GM23248 (cell line): ENCODE data around the gene SET. TPM values are rescaled to one million over a fixed set of nuclear protein-coding genes. Genes with fewer than 3 reads are reported as not detected.

ENCODE experiments used
- DNase-seq: peaks from one replicate; pipeline ENCODE4 v3.0.0-alpha.2; 2015
- H2AFZ ChIP-seq: fragments of 200-600 bp; sonication (generic); 2 replicates; pipeline ENCODE4 v1.6.1; 2016; ENCODE audit warnings: antibody characterized with exemption
- H3F3A ChIP-seq: fragments of 200-600 bp; sonication (generic); 2 replicates; pipeline ENCODE4 v1.6.1; 2016; ENCODE audit warnings: mild to moderate bottlenecking, antibody characterized with exemption, mixed run types; ENCODE audit not compliant: insufficient read depth
- H3K27ac ChIP-seq: fragments of 200-600 bp; sonication (generic); 2 replicates; pipeline ENCODE4 v1.5.1; 2016; ENCODE audit warnings: mild to moderate bottlenecking
- H3K27me3 ChIP-seq: fragments of 200-600 bp; sonication (generic); replicated peaks from 2 replicates; pipeline ENCODE4 v1.6.1; 2016; ENCODE audit warnings: mild to moderate bottlenecking; ENCODE audit not compliant: insufficient read depth
- H3K36me3 ChIP-seq: fragments of 200-600 bp; sonication (generic); 2 replicates; pipeline ENCODE4 v1.6.1; 2016; ENCODE audit warnings: low read depth, mild to moderate bottlenecking
- H3K4me1 ChIP-seq: fragments of 200-600 bp; sonication (generic); 2 replicates; pipeline ENCODE4 v1.6.1; 2016; ENCODE audit warnings: mild to moderate bottlenecking; ENCODE audit not compliant: insufficient read depth
- H3K4me2 ChIP-seq: fragments of 200-600 bp; sonication (generic); one replicate; pipeline ENCODE4 v1.6.1; 2016; ENCODE audit warnings: mild to moderate bottlenecking; ENCODE audit not compliant: unreplicated experiment
- H3K4me3 ChIP-seq: fragments of 200-600 bp; sonication (generic); 2 replicates; pipeline ENCODE4 v1.5.1; 2016; ENCODE audit warnings: mild to moderate bottlenecking
- H3K79me2 ChIP-seq: fragments of 200-600 bp; sonication (generic); 2 replicates; pipeline ENCODE4 v1.6.1; 2016; ENCODE audit warnings: mild to moderate bottlenecking; ENCODE audit not compliant: insufficient read depth
- H3K9ac ChIP-seq: fragments of 200-600 bp; sonication (generic); 2 replicates; pipeline ENCODE4 v1.6.1; 2016; ENCODE audit warnings: mild to moderate bottlenecking
- H3K9me2 ChIP-seq: fragments of 200-600 bp; sonication (generic); 2 replicates; pipeline ENCODE4 v1.6.1; 2016; ENCODE audit warnings: mixed run types, mild to moderate bottlenecking, moderate library complexity; ENCODE audit not compliant: insufficient read depth
- H3K9me3 ChIP-seq: fragments of 200-600 bp; sonication (generic); one replicate; pipeline ENCODE4 v1.6.1; 2017; ENCODE audit warnings: low read depth
- H4K20me1 ChIP-seq: fragments of 200-600 bp; sonication (generic); 2 replicates; pipeline ENCODE4 v1.6.0; 2016; ENCODE audit not compliant: insufficient read depth
- EZH2 ChIP-seq: fragments of 200-600 bp; sonication (generic); IDR thresholded peaks from 2 replicates; pipeline ENCODE4 v1.6.1; 2018; ENCODE audit warnings: antibody characterized with exemption, mild to moderate bottlenecking; ENCODE audit not compliant: insufficient read depth, poor library complexity, severe bottlenecking
- EZH2phosphoT487 ChIP-seq: fragments of 200-600 bp; sonication (generic); IDR thresholded peaks from 2 replicates; pipeline ENCODE4 v1.6.1; 2018; ENCODE audit warnings: antibody characterized with exemption, moderate library complexity, mild to moderate bottlenecking, low read depth; ENCODE audit not compliant: insufficient read depth
- WGBS, 2 experiments: methylation state at CpG; one replicate each; pipeline ENCODE4 v1.1.6; 2015 to 2017; ENCODE audit warnings: low lambda C conversion rate in 2 of 2, low coverage in 1 of 2; ENCODE audit errors: missing lambda C conversion rate in 2 of 2; 5-methylcytosine and 5-hydroxymethylcytosine counted together
- in situ Hi-C: fragments of 300-500 bp; cut with MboI; formaldehyde crosslinking; loops from 2 replicates; pipeline ENCODE4 v1.15.0; 2020
- polyA plus RNA-seq: library from polyadenylated mRNA; unstranded; fragments of >200 nt; fragmentation: Nextera tagmentation; extraction: Ambion mirVana; gene quantifications from 2 replicates; pipeline ENCODE4 v1.2.1, GENCODE V29; 2016
- total RNA-seq: library from RNA; depleted of rRNA; stranded (reverse); fragments of >200 nt; shearing (Covaris generic); gene quantifications from 2 replicates; pipeline ENCODE4 v1.2.3, GENCODE V29; 2014

Gene SET
- total and polyA plus RNA-seq, 2 experiments from 2014 or later, result 175 to 283 TPM

- H4K20me1 ChIP-seq, result no peaks in the 10 kb centered on the region
- H3K9me3 ChIP-seq, result no peaks in the 10 kb centered on the region
- no peaks in the 10 kb centered on the region for H3K27me3 ChIP-seq
- H3K9ac ChIP-seq, result no peak overlapping the region
- no peak overlapping the region for H3K4me2 ChIP-seq
- no peak overlapping the region for H2AFZ ChIP-seq
- no peak overlapping the region for H3K27ac ChIP-seq
- no peaks in the 10 kb centered on the region for H3K36me3 ChIP-seq
- TF ChIP-seq EZH2phosphoT487, result no peak
- no peak for TF ChIP-seq EZH2
- H3K79me2 ChIP-seq, result no peaks in the 10 kb centered on the region
- DNase-seq, result no peak
- H3K4me3 ChIP-seq, result no peak overlapping the region
- in situ Hi-C loops, result no loop called here
- H3K9me2 ChIP-seq, result no peaks in the 10 kb centered on the region
- WGBS, 2 experiments, result 88 to 93% methylated on average over 5 of the region's 5 CpGs
- H3F3A ChIP-seq, result 0 out of 2 replicates have a peak, but pooled peaks cover 5% of the 10 kb centered on the region
- no peaks in the 10 kb centered on the region for H3K4me1 ChIP-seq
Measured at GRCh38 chr9:128727640-128728248, 38.7 kb downstream of the SET start.

- H3F3A ChIP-seq, result 0 out of 2 replicates have a peak, but pooled peaks cover 5% of the 10 kb centered on the region
- H3K9me3 ChIP-seq, result no peaks in the 10 kb centered on the region
- no peak overlapping the region for H3K4me2 ChIP-seq
- no peaks in the 10 kb centered on the region for H3K4me1 ChIP-seq
- H4K20me1 ChIP-seq, result no peaks in the 10 kb centered on the region
- 50 to 52% methylated on average over 6 of the region's 7 CpGs for WGBS, 2 experiments
- no peak overlapping the region for H3K27ac ChIP-seq
- no peaks in the 10 kb centered on the region for H3K9me2 ChIP-seq
- no peak overlapping the region for H2AFZ ChIP-seq
- H3K9ac ChIP-seq, result no peak overlapping the region
- no peak overlapping the region for H3K4me3 ChIP-seq
- no peaks in the 10 kb centered on the region for H3K27me3 ChIP-seq
- DNase-seq, result no peak
- no peaks in the 10 kb centered on the region for H3K36me3 ChIP-seq
- in situ Hi-C loops, result no loop called here
- TF ChIP-seq EZH2, result no peak
- no peak for TF ChIP-seq EZH2phosphoT487
- H3K79me2 ChIP-seq, result no peaks in the 10 kb centered on the region
Measured at GRCh38 chr9:128728298-128728697, 39.3 kb downstream of the SET start.

DNA sequence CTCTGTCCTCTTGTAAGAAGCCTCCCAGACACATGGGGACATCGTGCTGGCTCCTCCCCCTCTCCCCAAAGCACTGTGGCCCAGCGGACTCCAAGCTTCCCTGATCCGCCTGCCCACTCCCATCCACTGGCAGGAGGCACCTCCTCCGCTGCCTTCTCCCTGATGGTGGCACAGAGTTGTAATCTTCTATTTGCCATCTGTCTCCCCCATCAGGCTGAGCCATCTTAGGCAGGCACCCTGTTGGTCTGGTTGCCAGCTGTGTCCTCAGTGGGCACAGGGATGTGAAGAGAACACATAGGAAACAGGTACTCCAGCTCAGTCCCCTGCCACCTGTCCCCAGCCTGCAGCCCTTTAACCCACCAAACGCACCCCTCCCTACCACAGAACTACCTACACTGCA is 40.3 kb downstream of the SET start:
- Histone ChIP-seq H3K4me3 (no peak overlapping the region), H3K4me2 (no peak overlapping the region), H3K27ac (no peak overlapping the region), H3K9ac (no peak overlapping the region), H3K9me2 (no peaks in the 10 kb centered on the region), H3K4me1 (no peaks in the 10 kb centered on the region), H3K79me2 (no peaks in the 10 kb centered on the region), H3K27me3 (no peaks in the 10 kb centered on the region), H2AFZ (no peak overlapping the region), H3F3A (0 out of 2 replicates have a peak, but pooled peaks cover 5% of the 10 kb centered on the region), H3K9me3 (no peaks in the 10 kb centered on the region), H3K36me3 (no peaks in the 10 kb centered on the region), H4K20me1 (no peaks in the 10 kb centered on the region)
- no peak for DNase-seq
- 36 to 38% methylated on average over 5 of the region's 5 CpGs for WGBS, 2 experiments
- in situ Hi-C loops, result no loop called here
- TF ChIP-seq EZH2phosphoT487 (no peak), EZH2 (no peak)

DNA sequence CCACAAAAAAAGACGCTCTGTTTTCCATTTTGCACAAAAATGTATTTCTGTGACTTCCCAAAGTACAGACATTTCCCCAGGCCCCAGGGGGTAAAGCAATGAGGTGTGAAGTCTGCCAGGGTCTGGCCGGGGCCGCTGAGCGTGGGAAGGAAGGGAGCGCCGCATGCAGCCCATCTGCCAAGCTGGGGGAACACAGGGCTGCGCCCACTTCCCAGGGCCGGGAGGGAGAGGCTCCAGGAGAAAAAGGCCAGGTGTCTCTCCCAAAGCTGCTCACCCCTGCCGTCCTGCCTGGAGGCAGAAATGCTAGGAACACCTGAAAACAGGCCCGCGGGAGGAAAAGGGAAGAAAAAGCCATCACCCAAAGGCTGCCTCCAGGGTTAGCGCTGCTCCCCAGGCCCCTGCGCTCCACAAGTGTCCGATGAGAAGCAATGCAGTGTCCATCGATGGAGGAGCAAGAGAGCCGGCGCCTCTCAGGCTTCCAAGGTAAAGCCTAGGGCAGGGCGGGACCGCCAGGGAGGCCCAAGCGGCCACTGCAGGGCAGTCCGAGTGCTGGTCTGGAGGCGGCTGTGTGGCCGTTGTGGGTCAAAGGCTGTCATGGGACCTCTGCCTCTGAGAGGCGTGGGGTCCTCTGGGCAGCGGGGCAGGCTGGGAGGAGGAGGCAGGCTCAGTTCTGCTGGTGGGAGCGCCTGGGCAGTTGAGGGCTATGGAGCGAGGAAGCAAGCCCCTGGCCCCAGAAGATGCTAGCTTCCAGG is 40.9 kb downstream of the SET start:
- no peaks in the 10 kb centered on the region for H3K27me3 ChIP-seq
- DNase-seq, result no peak
- no peaks in the 10 kb centered on the region for H3K4me1 ChIP-seq
- no peaks in the 10 kb centered on the region for H3K9me2 ChIP-seq
- in situ Hi-C loops, result no loop called here
- 78 to 80% methylated on average over 27 of the region's 27 CpGs for WGBS, 2 experiments
- H3K79me2 ChIP-seq, result no peaks in the 10 kb centered on the region
- H3K27ac ChIP-seq, result no peak overlapping the region
- H4K20me1 ChIP-seq, result no peaks in the 10 kb centered on the region
- no peak overlapping the region for H2AFZ ChIP-seq
- TF ChIP-seq EZH2phosphoT487 (no peak), EZH2 (no peak)
- no peaks in the 10 kb centered on the region for H3K9me3 ChIP-seq
- no peak overlapping the region for H3K9ac ChIP-seq
- no peak overlapping the region for H3K4me2 ChIP-seq
- no peak overlapping the region for H3K4me3 ChIP-seq
- no peaks in the 10 kb centered on the region for H3K36me3 ChIP-seq
- H3F3A ChIP-seq, result 0 out of 2 replicates have a peak, but pooled peaks cover 3% of the 10 kb centered on the region
